DND-41 (cell line): ENCODE results near the gene SLX4IP.

Source experiments
- CTCF ChIP-seq: IDR thresholded peaks from 2 replicates; pipeline ENCODE4 v1.5.1; 2012; ENCODE audit warnings: borderline replicate concordance, low read length, moderate library complexity, mild to moderate bottlenecking; ENCODE audit not compliant: poor library complexity, severe bottlenecking; ENCODE audit errors: extremely low read depth
- EZH2 ChIP-seq: IDR thresholded peaks from 3 replicates; pipeline ENCODE4 v1.6.1; 2012; ENCODE audit warnings: borderline replicate concordance, low read depth, mild to moderate bottlenecking, moderate library complexity, low read length, inconsistent platforms; ENCODE audit not compliant: severe bottlenecking

GRCh38 chr20:10433014-10433622 is 2.0 kb upstream of the SLX4IP start:
- TF ChIP-seq CTCF (no peak), EZH2 (no peak)
